GM18498 (cell line): Measurements from ENCODE around the gene NEK10.
"Not testable (repeated sequence)": the region's sequence is repeated elsewhere in the genome, so short reads cannot be mapped to it uniquely, and the experiment has no call there.

ENCODE experiments used
- ATAC-seq: cut with Tn5 transposase; IDR thresholded peaks from one replicate; pipeline ENCODE4 v1.9.1; 2021; ENCODE audit warnings: mild to moderate bottlenecking, moderate library complexity; ENCODE audit not compliant: unreplicated experiment

Gene NEK10

DNA sequence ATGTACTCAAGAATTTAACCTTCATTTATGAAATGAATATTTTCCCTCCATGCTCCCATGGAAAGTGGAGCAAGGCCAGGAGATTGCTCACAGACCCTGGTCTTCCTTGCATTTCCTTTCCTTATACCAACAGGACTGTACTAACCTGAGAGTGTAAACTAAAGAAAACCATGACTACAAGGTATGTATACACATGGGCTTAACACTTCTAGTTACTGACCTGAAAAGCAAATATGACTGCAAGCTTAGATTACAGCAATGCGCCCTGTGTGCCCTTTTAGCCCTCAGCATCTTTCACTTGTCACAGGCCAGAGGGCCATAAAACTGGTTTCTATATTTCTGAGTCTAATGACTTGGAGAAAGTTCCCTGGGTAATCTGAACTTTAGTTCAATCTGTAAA, 52.1 kb downstream of the NEK10 start:
- ATAC-seq = no peak

DNA sequence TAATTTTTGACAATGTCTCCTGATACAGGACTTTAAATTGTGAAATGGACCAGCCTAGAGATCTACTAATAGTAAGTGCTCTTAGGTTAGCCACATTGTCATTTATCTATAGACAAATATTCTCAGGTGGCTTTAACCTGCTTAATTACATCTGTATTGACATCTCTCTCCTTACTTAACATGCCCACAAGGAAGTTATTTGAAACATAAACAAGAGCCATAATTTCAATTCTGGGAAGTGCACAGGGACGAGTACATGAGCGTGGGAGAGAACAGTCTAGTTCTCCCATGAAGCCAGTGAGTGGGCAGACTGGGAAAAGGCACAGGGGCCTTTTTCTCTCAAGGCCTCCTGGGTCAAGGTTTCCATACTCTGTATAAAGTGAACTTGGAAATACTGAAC, 54.2 kb downstream of the NEK10 start:
- no peak for ATAC-seq

DNA sequence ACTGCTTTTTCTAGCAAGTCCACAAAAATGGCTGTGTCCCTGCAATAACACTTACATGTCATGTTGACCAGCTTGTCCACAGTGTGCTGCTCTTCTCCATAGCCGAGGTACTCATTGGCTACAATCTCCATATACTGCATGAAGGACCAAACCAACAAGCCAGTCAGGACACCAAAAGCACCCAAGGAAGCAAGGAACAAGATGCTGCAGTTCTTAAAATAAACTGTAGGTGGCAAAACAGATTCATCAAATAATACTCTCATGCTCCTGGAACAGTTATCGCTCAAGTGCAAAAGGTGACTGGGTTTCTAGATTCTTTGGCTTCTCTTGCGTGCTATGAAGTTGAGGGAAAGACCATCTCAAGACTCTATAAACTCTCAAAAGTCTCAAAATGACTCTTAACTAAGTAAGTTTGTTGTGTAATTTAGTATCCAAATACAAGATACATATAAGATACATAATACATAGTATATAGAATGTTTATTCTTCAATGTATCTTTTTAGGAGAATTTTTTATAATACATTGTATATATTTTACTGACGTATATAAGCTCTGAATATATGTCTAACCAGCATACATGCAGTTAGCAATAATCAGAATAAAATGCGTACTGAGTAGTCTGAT, 57.0 kb downstream of the NEK10 start:
- peak; percentile 93 for ATAC-seq

DNA sequence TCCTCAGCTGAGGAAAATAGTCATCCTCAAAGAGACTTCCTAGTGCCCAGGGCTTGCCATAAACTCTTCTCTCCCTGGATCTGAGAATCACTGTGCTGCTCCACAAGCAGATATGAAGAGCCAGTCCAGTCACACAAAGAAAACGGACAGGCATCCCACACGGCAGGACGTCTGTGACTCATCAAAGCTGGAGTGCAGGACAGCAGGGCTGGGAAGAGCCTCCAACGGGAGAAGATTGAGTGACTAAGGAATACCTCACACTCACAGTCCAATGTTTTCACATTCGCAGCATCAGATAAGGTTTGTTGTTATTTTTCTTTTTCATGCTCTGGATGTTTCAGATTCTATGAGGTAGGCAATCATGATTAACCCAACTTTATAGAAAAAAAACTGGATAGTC, 57.8 kb downstream of the NEK10 start:
- no peak for ATAC-seq

DNA sequence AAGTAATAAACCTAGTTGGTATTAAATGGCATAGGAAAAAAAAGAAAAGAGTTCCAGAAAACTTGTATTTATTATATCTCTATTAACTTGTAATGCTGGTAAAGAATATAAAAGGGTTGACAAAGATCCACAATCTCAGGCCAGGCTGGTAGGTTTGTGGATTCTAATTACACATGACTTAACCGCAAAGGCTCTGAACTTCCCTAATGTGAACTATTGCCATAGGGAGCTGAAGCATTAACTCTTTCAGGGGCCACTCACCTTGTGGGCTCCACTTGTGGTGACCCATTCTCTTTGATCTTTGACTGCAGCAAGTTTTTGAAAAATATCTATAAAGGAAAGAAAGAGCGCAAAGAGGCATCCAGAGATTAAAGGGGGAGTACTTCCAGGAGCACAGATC, 58.5 kb downstream of the NEK10 start:
- ATAC-seq = no peak

DNA sequence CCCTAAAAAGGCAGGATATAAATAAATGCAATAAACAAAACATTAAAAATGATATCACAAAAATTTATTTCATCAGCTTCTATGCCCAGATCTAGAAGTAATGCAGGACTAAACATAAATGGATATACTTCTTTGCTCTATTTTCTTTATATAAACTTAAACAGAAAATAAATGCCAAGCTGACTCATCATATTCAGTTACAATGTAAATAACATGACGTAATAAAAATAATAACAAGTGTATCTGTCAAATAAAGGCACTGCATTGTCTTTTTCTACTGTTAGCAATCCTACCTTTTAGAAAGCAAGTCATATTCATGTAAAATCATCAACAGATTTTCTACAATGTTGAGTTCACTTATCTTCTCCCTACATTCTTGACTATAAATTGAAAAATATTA, 61.6 kb downstream of the NEK10 start:
- no peak for ATAC-seq

DNA sequence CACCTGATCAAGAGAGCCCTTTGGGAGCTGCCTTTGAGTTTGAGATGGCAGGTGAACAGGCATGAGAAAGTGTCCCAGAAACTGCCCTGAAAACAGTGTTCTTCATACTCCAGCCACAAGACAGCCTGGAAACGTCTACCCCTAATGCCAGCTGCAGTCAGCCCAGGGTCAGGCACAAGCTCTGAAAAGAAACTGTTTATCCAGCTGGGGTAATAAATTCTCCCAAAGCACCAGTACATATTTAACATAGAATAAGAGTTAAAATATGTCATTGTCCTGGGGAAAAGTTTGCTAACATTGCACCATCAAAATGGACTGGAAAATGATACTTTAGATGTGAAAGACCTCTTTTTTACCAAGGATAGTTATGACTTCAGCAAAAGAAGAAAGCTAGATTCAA, 66.3 kb downstream of the NEK10 start:
- ATAC-seq = no peak

DNA sequence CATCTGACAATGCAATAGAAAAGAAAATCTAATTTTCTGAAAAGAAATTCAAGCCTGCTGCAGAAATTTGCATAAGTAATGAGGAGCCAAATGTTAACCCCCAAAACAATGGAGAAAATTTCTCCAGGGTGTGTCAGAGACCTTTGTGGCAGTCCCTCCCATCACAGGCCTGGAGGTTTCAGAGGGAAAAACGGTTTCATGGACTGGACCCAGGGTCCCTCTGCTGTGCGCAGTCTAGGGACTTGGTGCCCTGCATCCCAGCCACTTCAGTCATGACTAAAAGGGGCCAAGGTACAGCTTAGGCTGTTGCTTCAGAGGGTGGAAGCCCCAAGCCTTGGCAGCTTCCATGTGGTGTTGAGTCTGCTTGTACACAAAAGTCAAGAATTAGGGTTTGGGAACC, 70.2 kb downstream of the NEK10 start:
- ATAC-seq = not testable (repeated sequence)

DNA sequence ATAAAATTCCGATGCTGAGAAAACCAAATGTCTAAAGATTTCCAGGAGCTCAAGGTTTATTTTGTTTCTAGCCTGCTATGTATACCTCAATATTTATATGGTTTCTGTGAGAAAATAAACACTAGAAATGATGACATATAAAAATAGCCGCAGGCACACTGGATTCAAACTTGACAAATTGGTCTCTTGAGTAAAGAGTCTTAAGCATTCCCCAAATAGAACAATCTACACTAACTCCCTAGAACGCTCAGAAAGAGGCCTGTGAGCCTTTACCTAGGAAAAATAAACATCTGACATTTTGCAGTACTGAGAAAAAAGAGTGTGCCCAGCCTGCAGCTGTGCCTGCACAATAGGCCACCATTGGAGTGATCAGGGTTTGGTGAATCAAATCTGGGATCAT, 75.2 kb downstream of the NEK10 start:
- no peak for ATAC-seq

DNA sequence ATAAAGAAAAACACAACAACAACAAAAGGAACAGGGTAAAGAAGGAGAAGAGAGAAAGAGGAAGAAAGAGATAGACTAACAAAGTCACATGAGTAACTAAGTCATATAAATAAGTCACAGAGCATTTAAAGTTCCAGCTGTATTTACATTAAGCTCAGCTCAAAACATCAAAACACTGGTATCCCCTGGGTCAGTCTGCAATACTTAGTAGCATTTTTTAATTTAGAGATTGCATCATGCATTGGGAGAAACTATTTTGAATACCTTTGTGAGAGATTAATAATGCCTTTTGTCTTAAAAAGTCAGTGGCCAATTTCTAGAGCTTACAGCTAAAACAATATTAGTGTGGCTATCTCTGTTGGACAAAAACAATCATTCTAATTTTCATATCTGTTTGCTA, 78.4 kb downstream of the NEK10 start:
- no peak for ATAC-seq

DNA sequence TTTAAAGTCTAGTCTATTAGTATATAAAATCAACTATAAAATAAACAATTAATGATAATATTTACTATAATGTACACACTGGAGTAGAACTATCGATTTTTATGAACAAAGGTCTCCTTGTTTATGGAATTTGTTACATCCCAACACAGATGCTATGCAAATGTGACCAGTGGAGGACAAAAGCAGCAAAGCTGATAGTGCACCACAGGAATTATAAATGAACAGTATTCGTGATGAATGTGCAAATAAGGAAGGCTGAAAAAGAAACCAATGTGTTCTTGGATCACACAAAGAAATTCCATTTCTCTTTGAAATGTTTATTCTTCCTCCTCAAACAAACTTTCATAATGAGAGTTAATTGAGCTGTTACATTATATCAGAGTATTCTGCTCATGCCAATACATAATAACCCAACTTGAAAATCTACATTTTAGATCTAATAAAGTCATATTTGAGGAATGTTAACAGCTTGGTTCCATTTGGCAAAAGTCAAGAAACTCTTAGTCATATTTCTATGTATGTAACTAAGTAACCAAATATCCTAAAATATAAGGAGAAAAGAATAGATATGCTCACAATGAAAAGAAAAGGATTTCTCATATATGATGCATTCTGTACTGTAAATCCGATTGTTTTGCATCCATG, 79.3 kb downstream of the NEK10 start:
- ATAC-seq = no peak

DNA sequence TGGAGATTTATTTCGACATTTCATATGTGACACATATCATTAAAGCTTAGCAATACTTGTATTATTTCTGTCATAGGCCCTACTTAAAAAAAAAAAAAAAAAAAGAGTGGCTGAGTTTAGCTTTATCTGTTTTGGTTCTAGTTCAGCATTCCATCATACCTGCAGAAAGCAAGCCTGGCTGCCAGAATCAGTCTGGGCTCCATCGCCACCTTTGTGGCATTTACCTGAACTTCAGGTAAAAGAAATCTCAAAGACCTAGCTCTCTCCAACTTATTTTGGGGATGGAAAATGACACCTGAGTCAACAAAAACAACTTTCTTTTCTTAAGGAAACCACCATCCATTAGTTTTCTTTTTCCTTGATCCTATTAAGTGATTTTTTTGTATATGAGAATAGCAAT, 82.1 kb downstream of the NEK10 start:
- no peak for ATAC-seq

DNA sequence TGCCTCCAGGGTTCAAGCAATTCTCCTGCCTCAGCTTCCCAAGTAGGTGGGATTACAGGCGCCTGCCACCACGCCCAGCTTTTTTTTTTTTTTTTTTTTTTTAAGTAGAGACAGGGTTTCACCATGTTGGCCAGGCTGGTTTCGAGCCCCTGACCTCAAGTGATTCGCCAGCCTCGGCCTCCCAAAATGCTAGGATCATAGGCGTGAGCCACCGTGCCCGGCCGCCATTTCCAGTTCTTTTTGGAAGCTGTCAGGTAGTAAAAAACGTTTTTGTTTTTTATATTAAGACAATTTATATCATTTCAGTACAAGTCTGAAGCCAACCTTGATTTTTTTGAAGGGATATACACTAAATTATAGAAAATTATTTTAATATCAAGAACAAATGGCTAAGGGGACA, 82.7 kb downstream of the NEK10 start:
- not testable (repeated sequence) for ATAC-seq

DNA sequence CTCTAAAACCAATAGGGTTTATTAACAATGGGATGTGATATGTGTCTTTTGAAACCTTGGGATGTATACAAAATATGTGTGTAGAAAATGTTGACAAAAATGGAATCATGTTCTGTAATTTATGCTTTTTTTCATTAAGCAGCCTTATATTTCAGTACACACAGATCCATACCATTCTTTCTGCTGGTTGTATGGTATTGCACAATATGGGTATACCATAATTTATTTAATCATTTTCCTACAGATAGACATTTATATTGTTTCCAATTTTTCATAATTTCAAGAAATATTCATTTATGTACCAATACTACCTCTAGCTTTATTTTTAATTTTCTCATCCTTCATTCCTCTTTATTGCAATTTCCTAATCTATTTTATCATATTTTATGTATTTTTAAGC, 83.5 kb downstream of the NEK10 start:
- ATAC-seq = no peak

DNA sequence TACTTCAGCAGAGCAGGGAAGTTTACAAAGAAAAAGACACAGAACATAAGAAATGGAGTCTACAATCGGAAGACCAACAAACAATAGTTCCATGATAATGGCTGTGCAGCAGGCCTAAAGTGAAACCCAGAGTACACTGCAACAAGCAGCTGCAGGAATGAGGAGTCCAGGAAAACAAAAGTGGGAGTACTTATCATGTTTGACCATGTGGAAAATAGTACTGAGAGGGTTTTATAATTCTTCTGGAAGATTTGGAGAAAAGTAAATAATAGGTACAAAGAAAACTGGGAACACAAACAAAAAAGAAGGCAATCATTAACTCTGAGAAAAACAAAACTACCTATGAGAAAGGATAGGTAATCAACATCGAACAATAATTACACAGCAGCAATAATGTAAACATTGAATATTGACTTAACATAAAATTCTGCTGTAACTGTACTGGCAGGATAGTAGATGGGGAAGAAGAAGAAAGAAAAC, 87.5 kb downstream of the NEK10 start:
- no peak for ATAC-seq

DNA sequence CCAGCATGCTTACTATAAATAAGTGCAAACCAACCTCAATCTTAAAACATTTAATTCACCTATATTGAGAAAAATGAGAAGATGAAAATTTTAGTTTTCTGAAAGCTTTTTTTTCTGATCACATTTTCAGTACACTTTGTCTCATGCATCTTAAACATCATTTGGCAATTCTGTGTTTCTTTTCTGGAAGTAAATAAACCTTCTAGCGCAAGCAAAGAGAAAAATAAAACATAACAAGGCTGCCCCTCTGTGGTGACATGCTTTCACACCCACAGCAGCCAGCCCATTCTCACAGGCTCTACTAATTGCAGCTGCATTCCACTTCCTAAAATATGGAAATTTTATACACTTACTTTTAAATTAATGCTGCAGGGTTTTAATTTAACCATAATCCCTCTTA, 90.1 kb downstream of the NEK10 start:
- ATAC-seq = no peak

DNA sequence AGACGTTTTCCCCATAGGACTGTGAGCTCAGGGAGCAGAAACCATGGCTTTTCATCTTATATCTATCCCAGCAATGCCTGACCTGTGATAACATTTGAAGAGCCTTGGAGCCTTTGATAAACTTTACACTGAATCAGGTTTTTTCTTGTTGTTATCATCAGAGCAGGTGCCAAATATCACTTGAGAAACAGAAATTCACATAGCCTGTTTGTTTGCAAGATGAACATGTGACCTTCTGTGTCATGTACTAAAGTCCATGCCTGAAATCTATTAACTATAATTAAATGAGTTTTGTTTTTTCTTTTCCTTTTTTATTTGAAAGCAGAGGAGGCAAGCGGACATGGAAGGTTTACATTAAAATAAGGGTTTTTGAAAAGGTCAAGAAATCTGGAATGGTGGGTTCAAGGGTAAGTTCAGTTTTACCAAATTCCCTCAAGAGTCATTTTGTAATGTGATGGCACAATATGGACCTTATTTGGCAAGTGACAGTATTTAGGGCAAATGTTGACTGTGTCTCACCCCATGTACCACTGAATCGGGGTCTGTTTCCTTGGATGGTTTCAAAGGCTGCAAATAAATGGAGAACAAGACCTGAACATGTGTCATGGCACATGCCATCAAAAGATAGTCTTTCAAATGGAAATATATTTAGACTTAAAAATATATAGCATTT, 90.7 kb downstream of the NEK10 start:
- ATAC-seq = no peak

DNA sequence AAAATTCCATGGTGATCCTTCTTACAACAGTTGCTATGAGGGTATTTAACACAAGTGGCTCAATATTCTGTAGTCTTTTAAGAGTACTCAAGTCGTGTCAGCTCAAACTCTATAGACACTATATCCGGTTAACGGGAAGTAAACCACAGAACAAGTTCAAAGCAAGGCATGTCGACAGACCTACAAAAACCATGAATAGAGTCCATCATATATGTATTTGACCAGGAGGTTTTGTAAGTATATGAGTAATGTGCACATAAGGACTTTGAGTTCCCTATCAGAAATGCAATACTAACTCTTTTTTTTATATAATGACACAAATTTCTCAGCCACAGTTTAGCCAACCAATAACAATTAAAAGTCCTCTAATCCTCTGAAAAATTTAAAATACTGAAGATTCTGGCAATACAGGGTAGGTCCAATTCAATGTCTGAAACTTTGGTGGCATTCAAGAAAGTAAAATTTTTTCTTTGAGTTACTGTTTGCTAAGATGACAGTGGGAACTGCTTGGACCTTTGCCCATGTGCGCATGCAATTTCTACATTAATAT, 93.7 kb downstream of the NEK10 start:
- no peak for ATAC-seq

DNA sequence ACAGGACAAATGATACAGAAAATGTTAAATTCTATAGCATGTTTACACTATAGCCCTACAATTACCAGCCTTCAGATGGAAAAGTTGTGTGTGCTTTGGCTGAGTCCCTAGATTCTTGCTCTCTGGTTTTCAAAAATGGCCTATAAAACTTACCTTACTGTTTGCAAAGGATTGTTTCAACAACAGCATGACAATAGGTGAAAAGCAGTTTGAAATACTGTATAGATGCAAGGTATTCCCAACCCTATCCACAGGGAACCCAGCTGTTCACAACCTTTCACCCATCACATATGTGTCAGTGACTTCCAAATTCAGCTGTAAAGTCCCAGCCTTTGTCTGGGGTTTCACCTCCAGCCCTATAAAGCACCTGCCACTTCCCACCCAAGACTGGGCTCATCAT, 97.3 kb downstream of the NEK10 start:
- no peak for ATAC-seq

DNA sequence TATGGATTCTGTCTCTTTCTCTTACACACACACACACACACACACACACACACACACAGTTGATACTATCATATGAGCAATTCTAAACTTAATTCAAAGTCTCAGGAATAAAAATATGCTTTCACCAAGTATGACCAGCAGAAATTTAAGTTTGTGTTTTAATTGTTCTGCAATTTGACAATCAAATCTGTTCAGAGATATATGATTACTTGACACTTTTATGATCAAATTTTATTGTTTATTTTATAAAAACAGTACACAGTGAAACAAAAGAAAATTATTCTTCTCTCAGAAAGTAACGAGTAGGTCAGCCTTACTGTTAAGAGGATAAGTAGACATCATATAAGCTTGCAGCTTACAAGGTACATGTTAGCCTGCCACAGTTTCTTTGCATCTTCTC, 114.3 kb downstream of the NEK10 start:
- ATAC-seq = no peak

DNA sequence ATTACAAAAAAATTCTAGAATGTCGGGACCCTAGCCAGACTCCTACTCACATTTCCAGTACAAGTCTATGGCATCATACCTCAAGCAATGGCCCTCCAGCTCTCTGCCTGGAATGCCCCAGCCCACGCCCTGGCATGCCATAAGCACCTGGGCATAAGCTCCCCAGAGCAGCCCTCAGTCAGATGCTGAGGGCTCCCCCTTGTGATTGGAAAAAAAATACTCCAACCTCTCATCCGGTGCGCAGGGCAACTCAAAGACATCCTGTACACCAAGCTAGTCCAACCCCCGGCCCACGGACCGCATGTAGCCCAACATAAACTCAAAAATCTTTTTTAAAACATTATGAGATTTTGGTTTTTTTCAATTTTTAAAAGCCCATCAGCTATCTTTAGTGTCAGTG, 115.4 kb downstream of the NEK10 start:
- ATAC-seq = peak; percentile 91

DNA sequence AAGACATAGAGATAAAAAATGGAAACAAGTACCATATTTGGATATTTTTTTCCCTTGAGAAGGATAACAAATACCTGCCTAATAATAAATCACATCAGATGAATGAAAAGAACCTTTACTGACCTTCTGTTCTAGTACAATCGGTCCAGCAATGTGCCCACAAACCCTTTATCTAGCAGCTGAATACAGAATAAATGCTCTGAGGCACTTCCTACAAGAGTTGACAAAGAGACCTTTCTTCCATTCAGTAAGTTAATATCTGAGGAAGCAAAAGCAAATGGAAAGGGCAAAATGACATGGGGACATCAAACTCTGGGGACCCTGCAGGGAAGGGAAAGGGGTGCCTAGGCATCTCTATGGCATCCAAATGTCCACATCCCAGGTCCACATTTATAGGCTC, 115.8 kb downstream of the NEK10 start:
- no peak for ATAC-seq
